ENCODE measurements around the gene CTBP2. TPM values are rescaled to one million over a fixed set of nuclear protein-coding genes. Genes with fewer than 3 reads are reported as not detected.

CTBP2 gene
- total and polyA plus RNA-seq, 2 of the 13 experiments (the other 11 are each of a cell fraction or from before 2014, with no cell fraction given): 0.08 TPM; not detected in 1

DNA sequence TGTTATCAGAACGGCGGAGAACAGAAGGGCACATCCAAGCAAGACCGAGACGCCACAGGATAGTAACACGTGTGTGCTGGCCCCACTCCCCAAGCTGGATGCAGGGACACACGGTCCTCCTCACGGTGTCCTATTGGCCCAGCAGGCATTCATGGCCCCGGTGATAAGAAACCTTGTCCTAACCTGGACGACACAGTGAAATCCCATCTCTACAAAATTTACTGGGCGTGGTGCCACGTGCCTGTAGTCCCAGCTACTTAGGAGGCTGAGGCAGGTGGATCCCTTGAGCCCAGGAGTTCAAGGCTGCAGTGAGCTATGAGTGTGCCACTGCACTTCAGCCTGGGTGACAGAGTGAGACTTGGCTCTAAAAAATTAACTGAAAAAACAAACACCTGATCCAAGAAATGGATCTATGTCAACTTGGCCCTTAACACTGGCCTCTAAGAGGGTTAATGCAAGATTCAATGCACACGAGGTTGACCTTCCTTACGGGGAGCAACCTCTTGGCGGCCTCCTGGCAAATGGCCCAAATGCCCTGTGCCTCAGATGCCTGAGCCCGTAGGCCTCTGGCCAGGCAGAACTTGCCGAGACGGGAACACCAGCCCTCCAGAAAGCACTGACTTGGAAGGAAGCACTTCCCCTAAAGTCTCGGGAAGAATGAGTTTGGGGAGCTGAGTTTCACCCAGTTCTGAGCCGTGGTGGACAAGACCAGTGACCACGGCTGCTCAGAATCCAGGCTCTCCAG lies 146.1 kb downstream of the CTBP2 start (continued):
- TF ChIP-seq, protein P1, sequence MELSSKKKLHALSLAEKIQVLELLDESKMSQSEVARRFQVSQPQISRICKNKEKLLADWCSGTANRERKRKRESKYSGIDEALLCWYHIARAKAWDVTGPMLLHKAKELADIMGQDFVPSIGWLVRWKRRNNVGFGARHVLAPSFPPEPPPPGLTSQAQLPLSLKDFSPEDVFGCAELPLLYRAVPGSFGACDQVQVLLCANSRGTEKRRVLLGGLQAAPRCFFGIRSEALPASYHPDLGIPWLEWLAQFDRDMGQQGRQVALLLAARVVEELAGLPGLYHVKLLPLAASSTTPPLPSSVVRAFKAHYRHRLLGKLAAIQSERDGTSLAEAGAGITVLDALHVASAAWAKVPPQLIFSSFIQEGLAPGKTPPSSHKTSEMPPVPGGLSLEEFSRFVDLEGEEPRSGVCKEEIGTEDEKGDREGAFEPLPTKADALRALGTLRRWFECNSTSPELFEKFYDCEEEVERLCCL (CRISPR knock-in tag; IDR thresholded peaks at IDR 0.05; ENCODE audit: borderline replicate concordance): no peak
- TF ChIP-seq ZNF430 (CRISPR knock-in tag; IDR thresholded peaks at IDR 0.05) (no peak), NFYC (CRISPR knock-in tag; IDR thresholded peaks at IDR 0.05) (no peak), CENPX (CRISPR knock-in tag; IDR thresholded peaks at IDR 0.05) (no peak), CEBPB (IDR thresholded peaks at IDR 0.05; ENCODE audit: borderline replicate concordance, low read depth, low read length) (no peak)
- TF ChIP-seq, protein P2, sequence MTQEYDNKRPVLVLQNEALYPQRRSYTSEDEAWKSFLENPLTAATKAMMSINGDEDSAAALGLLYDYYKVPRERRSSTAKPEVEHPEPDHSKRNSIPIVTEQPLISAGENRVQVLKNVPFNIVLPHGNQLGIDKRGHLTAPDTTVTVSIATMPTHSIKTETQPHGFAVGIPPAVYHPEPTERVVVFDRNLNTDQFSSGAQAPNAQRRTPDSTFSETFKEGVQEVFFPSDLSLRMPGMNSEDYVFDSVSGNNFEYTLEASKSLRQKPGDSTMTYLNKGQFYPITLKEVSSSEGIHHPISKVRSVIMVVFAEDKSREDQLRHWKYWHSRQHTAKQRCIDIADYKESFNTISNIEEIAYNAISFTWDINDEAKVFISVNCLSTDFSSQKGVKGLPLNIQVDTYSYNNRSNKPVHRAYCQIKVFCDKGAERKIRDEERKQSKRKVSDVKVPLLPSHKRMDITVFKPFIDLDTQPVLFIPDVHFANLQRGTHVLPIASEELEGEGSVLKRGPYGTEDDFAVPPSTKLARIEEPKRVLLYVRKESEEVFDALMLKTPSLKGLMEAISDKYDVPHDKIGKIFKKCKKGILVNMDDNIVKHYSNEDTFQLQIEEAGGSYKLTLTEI (CRISPR knock-in tag; conservative IDR thresholded peaks at IDR 0.05): no peak
- TF ChIP-seq, protein P3, sequence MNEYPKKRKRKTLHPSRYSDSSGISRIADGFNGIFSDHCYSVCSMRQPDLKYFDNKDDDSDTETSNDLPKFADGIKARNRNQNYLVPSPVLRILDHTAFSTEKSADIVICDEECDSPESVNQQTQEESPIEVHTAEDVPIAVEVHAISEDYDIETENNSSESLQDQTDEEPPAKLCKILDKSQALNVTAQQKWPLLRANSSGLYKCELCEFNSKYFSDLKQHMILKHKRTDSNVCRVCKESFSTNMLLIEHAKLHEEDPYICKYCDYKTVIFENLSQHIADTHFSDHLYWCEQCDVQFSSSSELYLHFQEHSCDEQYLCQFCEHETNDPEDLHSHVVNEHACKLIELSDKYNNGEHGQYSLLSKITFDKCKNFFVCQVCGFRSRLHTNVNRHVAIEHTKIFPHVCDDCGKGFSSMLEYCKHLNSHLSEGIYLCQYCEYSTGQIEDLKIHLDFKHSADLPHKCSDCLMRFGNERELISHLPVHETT (CRISPR knock-in tag; conservative IDR thresholded peaks at IDR 0.05): no peak

DNA sequence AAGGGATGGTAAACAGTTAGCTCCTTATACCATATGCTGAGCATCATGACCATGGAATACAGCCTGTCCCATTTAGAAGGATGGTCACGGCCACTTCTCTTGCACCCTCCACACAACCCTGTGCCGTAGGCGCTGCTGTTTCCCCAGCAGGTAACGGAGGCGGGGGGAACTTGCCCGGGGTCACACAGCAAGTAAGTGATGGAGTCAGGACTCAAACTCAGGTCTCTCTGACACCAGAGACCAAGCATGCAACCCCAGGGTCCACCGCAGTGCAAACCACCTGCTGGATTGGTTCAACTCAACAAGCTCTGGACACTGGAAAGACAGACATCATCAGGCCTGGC lies 146.9 kb downstream of the CTBP2 start:
- intact Hi-C loops (cut with micrococcal nuclease; ENCODE audit: unreplicated experiment): no loop called here
- no peaks in the 10 kb centered on the region for H3K9me3 ChIP-seq (ENCODE audit: low read length)
- no peak for ATAC-seq
- 56% methylated on average over 7 of the region's 7 CpGs for WGBS (ENCODE audit: low lambda C conversion rate)
- no peak for DNase-seq (ENCODE audit: low spot score)
- H3K36me3 ChIP-seq (replicated peaks in 1 of 2; ENCODE audit: control insufficient read depth in 1 of 2, insufficient read depth in 2 of 2, low read length in 2 of 2): no peaks in the 10 kb centered on the region
- no peak overlapping the region for H3K4me2 ChIP-seq (ENCODE audit: low read depth, low read length)
- in situ Hi-C loops (cut with HindIII; ENCODE audit: extremely low pct_ligation_motif_present, low pct_unique_long_range_greater_than_20kb): no loop called here
- H3K9ac ChIP-seq (ENCODE audit: insufficient read depth, low read depth, low read length): no peak overlapping the region
- no peak for FAIRE-seq
- H3K79me2 ChIP-seq (ENCODE audit: insufficient read depth, low read length): no peaks in the 10 kb centered on the region
- no peaks in the 10 kb centered on the region for H3K4me1 ChIP-seq (ENCODE audit: insufficient read depth, low read length)
- H3K27me3 ChIP-seq (ENCODE audit: control insufficient read depth in 1 of 2, insufficient read depth in 2 of 2, low read length in 2 of 2): peaks cover 15 to 80% of the 10 kb centered on the region in 2 experiments
- no peak overlapping the region for H3K4me3 ChIP-seq (replicated peaks in 1 of 3; ENCODE audit: insufficient read depth in 1 of 3, low read depth in 2 of 3, low read length in 3 of 3)
- no TSS peak for BruUV-seq (replicated peaks)
- ChIA-PET CTCF (ENCODE audit: low intra/inter-chr PET ratio, low total read pairs) (no interaction called here), POLR2A (no interaction called here)
- no peaks in the 10 kb centered on the region for H4K20me1 ChIP-seq (ENCODE audit: insufficient read depth, low read length)
- H2AFZ ChIP-seq (ENCODE audit: low read length): no peak overlapping the region
- no peak overlapping the region for H3K27ac ChIP-seq (ENCODE audit: extremely low read length, insufficient read depth, low read length)
- no peak for TF ChIP-seq ZFP82 (CRISPR knock-in tag; IDR thresholded peaks at IDR 0.05; ENCODE audit: borderline replicate concordance)
- no peak for TF ChIP-seq SOX13 (IDR thresholded peaks at IDR 0.05)
- TF ChIP-seq SOX13 (CRISPR knock-in tag; conservative IDR thresholded peaks at IDR 0.05 in 1 of 2, IDR thresholded peaks at IDR 0.05 in 1 of 2): no peak
- no peak for TF ChIP-seq TP53 (CRISPR knock-in tag; conservative IDR thresholded peaks at IDR 0.05)
- TF ChIP-seq, protein P4, sequence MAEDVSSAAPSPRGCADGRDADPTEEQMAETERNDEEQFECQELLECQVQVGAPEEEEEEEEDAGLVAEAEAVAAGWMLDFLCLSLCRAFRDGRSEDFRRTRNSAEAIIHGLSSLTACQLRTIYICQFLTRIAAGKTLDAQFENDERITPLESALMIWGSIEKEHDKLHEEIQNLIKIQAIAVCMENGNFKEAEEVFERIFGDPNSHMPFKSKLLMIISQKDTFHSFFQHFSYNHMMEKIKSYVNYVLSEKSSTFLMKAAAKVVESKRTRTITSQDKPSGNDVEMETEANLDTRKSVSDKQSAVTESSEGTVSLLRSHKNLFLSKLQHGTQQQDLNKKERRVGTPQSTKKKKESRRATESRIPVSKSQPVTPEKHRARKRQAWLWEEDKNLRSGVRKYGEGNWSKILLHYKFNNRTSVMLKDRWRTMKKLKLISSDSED (CRISPR knock-in tag; IDR thresholded peaks at IDR 0.05): no peak
- TF ChIP-seq, protein P5, sequence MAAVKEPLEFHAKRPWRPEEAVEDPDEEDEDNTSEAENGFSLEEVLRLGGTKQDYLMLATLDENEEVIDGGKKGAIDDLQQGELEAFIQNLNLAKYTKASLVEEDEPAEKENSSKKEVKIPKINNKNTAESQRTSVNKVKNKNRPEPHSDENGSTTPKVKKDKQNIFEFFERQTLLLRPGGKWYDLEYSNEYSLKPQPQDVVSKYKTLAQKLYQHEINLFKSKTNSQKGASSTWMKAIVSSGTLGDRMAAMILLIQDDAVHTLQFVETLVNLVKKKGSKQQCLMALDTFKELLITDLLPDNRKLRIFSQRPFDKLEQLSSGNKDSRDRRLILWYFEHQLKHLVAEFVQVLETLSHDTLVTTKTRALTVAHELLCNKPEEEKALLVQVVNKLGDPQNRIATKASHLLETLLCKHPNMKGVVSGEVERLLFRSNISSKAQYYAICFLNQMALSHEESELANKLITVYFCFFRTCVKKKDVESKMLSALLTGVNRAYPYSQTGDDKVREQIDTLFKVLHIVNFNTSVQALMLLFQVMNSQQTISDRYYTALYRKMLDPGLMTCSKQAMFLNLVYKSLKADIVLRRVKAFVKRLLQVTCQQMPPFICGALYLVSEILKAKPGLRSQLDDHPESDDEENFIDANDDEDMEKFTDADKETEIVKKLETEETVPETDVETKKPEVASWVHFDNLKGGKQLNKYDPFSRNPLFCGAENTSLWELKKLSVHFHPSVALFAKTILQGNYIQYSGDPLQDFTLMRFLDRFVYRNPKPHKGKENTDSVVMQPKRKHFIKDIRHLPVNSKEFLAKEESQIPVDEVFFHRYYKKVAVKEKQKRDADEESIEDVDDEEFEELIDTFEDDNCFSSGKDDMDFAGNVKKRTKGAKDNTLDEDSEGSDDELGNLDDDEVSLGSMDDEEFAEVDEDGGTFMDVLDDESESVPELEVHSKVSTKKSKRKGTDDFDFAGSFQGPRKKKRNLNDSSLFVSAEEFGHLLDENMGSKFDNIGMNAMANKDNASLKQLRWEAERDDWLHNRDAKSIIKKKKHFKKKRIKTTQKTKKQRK (IDR thresholded peaks at IDR 0.05; ENCODE audit: low read length): no peak

Measured in HepG2 (cell line).